Heart left ventricle (tissue), 16 donors: ENCODE measurements around the gene TMPRSS5. TPM values are rescaled to one million over a fixed set of nuclear protein-coding genes. Genes with fewer than 3 reads are reported as not detected.

ENCODE experiments used
- ATAC-seq, 4 donors: fragments of 200-7000 bp; cut with Tn5 transposase; one replicate each; pipeline ENCODE4 v1.9.1; 2020 to 2022; ENCODE audit warnings: moderate library complexity in 4 of 4, mild to moderate bottlenecking in 3 of 4, moderate number of reproducible peaks in 1 of 4
- DNase-seq, 5 donors: peaks; one replicate each; pipeline ENCODE4 v3.0.0-alpha.2; 2020
- H3K27ac ChIP-seq, 12 donors: fragments of 200-600 bp; sonication (generic) in 4 of 12; one replicate each; pipeline versions ENCODE4 v1.5.0 to v1.8.0; 2016 to 2022; ENCODE audit warnings: mild to moderate bottlenecking in 2 of 12
- H3K27me3 ChIP-seq, 9 donors: fragments of 200-600 bp; sonication (generic) in 2 of 9; one replicate each; pipeline versions ENCODE4 v1.5.1 to v1.8.0; 2016 to 2022; ENCODE audit warnings: mild to moderate bottlenecking in 3 of 9
- H3K36me3 ChIP-seq, 9 donors: fragments of 200-600 bp; sonication (generic) in 2 of 9; one replicate each; pipeline versions ENCODE4 v1.5.0 to v1.8.0; 2018 to 2022; ENCODE audit warnings: mild to moderate bottlenecking in 2 of 9
- H3K4me1 ChIP-seq, 12 donors: fragments of 200-600 bp; sonication (generic) in 4 of 12; one replicate each; pipeline versions ENCODE4 v1.5.0 to v1.8.0; 2016 to 2022; ENCODE audit warnings: mild to moderate bottlenecking in 3 of 12
- H3K4me3 ChIP-seq, 12 donors: fragments of 200-600 bp; sonication (generic) in 4 of 12; one replicate each; pipeline versions ENCODE4 v1.5.0 to v1.8.0; 2017 to 2022; ENCODE audit warnings: mild to moderate bottlenecking in 9 of 12, moderate library complexity in 4 of 12
- H3K9me3 ChIP-seq, 12 donors: fragments of 200-600 bp; sonication (generic) in 4 of 12; one replicate each; pipeline versions ENCODE4 v1.5.0 to v1.8.0; 2016 to 2022; ENCODE audit warnings: mild to moderate bottlenecking in 1 of 12
- POLR2A ChIP-seq, 2 donors: fragments of 450-650 bp; IDR thresholded peaks; one replicate each; pipeline ENCODE4 v1.6.1; 2017; ENCODE audit warnings: antibody characterized with exemption in 2 of 2, mild to moderate bottlenecking in 2 of 2, moderate library complexity in 2 of 2
- WGBS, 4 donors: extraction: QIAGEN DNeasy Blood & Tissue Kit in 2 of 4; methylation state at CpG; one replicate each; pipeline versions ENCODE4 v1.1.5 to v1.1.7; 2013 to 2018; 5-methylcytosine and 5-hydroxymethylcytosine counted together
- intact Hi-C, 10 donors: fragments of 100-400 bp; cut with DNase I; formaldehyde crosslinking; loops; one replicate each; pipeline versions ENCODE4 v1.11.1 to v1.14.2; 2022
- polyA plus RNA-seq, 2 donors: library from polyadenylated mRNA; stranded (reverse); fragments of 200-250 nt; gene quantifications; one replicate each; pipeline ENCODE4 v1.2.3, GENCODE V29; 2013
- total RNA-seq, 9 donors: library from RNA; depleted of rRNA in 2 of 9; stranded (reverse); fragments of >200 nt in 2 of 9; fragmentation: NEBNext Ultra II Directional in 3 of 9; extraction: Animal tissue kit (Norgen Biotek cat#: 25700) in 3 of 9; gene quantifications; one replicate each; pipeline versions ENCODE4 v1.1.0 to v1.2.4, GENCODE V29; 2016 to 2023
- TF ChIP-seq, protein P1 (sequence below), 12 donors: fragments of 200-600 bp; sonication (generic) in 4 of 12; IDR thresholded peaks; one replicate each; pipeline versions ENCODE4 v1.5.0 to v1.8.0; 2018 to 2022; ENCODE audit warnings: antibody characterized with exemption in 12 of 12, mild to moderate bottlenecking in 5 of 12
- donor health status: ischemic (EF 13 %, LVEDD 7.1; RV severe dilation, severe dysfunction).
- donor health status: healthy with polysubstance abuse.
- donor health status: DM: no; HTN: yes; CAD: no.
- donor health status: DM: no; HTN: no; CAD: no.
- donor health status: ischemic (EF 25% LVEDD 6.9; RV normal size, moderate dysfunction).
- donor health status: ischemic (EF 25% LVEDD 5.7; RV mildly dilated, moderate dysfunction).
- donor health status: healthy.
- donor health status: DM: yes; HTN: yes; CAD: no.
- donor health status: ischemic (EF 35%, LVEDD 5.7; RV mildly dilated, moderate dysfunction).
- donor health status: nonischemic (EF 11% LVEDD 7.7; RV severe dilation, severe dysfunction).
- donor health status: DM: yes; HTN: yes; CAD: no.
- donor health status: PGD.
- donor health status: ischemic (EF 29% LVEDD 5.4; RV normal size, mild dysfunction).
- donor health status: nonischemic (EF 23%, LVEDD 6.1; RV moderate dilation, normal function).

Gene TMPRSS5
- total and polyA plus RNA-seq, 11 donors = 0.15 to 1.2 (median 0.47) TPM; not detected in 1

- no peaks in the 10 kb centered on the region for H3K36me3 ChIP-seq
- no peak overlapping the region for H3K4me3 ChIP-seq
- H3K9me3 ChIP-seq = no peaks in the 10 kb centered on the region
- ATAC-seq (no peak), DNase-seq (no peak)
- no peaks in the 10 kb centered on the region for H3K27me3 ChIP-seq
- peaks cover 0 to 3% (median 0%) of the 10 kb centered on the region in 12 donors for H3K4me1 ChIP-seq
- TF ChIP-seq, protein P1, sequence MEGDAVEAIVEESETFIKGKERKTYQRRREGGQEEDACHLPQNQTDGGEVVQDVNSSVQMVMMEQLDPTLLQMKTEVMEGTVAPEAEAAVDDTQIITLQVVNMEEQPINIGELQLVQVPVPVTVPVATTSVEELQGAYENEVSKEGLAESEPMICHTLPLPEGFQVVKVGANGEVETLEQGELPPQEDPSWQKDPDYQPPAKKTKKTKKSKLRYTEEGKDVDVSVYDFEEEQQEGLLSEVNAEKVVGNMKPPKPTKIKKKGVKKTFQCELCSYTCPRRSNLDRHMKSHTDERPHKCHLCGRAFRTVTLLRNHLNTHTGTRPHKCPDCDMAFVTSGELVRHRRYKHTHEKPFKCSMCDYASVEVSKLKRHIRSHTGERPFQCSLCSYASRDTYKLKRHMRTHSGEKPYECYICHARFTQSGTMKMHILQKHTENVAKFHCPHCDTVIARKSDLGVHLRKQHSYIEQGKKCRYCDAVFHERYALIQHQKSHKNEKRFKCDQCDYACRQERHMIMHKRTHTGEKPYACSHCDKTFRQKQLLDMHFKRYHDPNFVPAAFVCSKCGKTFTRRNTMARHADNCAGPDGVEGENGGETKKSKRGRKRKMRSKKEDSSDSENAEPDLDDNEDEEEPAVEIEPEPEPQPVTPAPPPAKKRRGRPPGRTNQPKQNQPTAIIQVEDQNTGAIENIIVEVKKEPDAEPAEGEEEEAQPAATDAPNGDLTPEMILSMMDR (IDR thresholded peaks at IDR 0.05) = no peak
- WGBS, 4 donors = 88 to 97% (median 93%) methylated on average over 9 to 10 of the region's 10 CpGs
- H3K27ac ChIP-seq = no peak overlapping the region
- intact Hi-C loops = no loop called here
These were observed 24.2 kb downstream of the TMPRSS5 start for GRCh38 chr11:113681711-113682413.

- H3K36me3 ChIP-seq = no peaks in the 10 kb centered on the region
- no peak overlapping the region for H3K27ac ChIP-seq
- H3K9me3 ChIP-seq = no peaks in the 10 kb centered on the region
- peaks cover 0 to 3% (median 0%) of the 10 kb centered on the region in 12 donors for H3K4me1 ChIP-seq
- 63 to 75% (median 66%) methylated on average over 6 of the region's 6 CpGs for WGBS, 4 donors
- DNase-seq (no peak), ATAC-seq (no peak)
- intact Hi-C loops = no loop called here
- TF ChIP-seq, protein P1 (IDR thresholded peaks at IDR 0.05) = no peak
- TF ChIP-seq POLR2A (IDR thresholded peaks at IDR 0.05) = no peak
- no peak overlapping the region for H3K4me3 ChIP-seq
- H3K27me3 ChIP-seq = no peaks in the 10 kb centered on the region
These were observed 24.8 kb downstream of the TMPRSS5 start for GRCh38 chr11:113681282-113681681.

GRCh38 chr11:113677685-113678084 lies 28.4 kb downstream of the TMPRSS5 start:
- no peak for TF ChIP-seq POLR2A (IDR thresholded peaks at IDR 0.05)
- TF ChIP-seq, protein P1 (IDR thresholded peaks at IDR 0.05) = no peak
- Histone ChIP-seq H3K4me3 (no peak overlapping the region), H3K27me3 (no peaks in the 10 kb centered on the region), H3K9me3 (no peaks in the 10 kb centered on the region), H3K4me1 (peaks cover 0 to 11% (median 0%) of the 10 kb centered on the region in 12 donors), H3K36me3 (no peaks in the 10 kb centered on the region), H3K27ac (no peak overlapping the region)
- ATAC-seq = no peak
- no peak for DNase-seq
- WGBS, 4 donors = 80 to 94% (median 88%) methylated on average over 5 of the region's 5 CpGs
- intact Hi-C loops = no loop called here

- no peaks in the 10 kb centered on the region for H3K36me3 ChIP-seq
- peaks cover 0 to 11% (median 0%) of the 10 kb centered on the region in 12 donors for H3K4me1 ChIP-seq
- H3K27me3 ChIP-seq = no peaks in the 10 kb centered on the region
- ATAC-seq (peak in 1 of 4 donors; percentile 30), DNase-seq (no peak)
- intact Hi-C loops = no loop called here
- no peak overlapping the region for H3K27ac ChIP-seq
- TF ChIP-seq, protein P1 (IDR thresholded peaks at IDR 0.05) = no peak
- H3K9me3 ChIP-seq = no peaks in the 10 kb centered on the region
- WGBS, 4 donors = 42 to 55% (median 48%) methylated on average over 5 of the region's 5 CpGs
- H3K4me3 ChIP-seq = no peak overlapping the region
These were observed 30.5 kb downstream of the TMPRSS5 start for GRCh38 chr11:113675565-113675964.
